T-helper 1 cell treated with Interleukin-12 subunit alpha and Interleukin-12 subunit beta and Interleukin-4 antibody, amounts not matched to agents 30 μg/mL and 1 μg/mL, for 36 hours (primary cell): ENCODE data around the gene CADPS2.
"Not testable (repeated sequence)": the region's sequence is repeated elsewhere in the genome, so short reads cannot be mapped to it uniquely, and the experiment has no call there.

Experiments used
- H3K27ac Mint-ChIP-seq: one replicate; pipeline ENCODE4 v1.8.0; 2021; ENCODE audit warnings: mild to moderate bottlenecking, mixed read lengths
- H3K27me3 Mint-ChIP-seq: one replicate; pipeline ENCODE4 v1.8.0; 2021; ENCODE audit warnings: low read depth, mixed read lengths
- H3K36me3 Mint-ChIP-seq: one replicate; pipeline ENCODE4 v1.8.0; 2021; ENCODE audit warnings: low read depth, mixed read lengths
- H3K4me1 Mint-ChIP-seq: one replicate; pipeline ENCODE4 v1.8.0; 2021; ENCODE audit warnings: low read depth, mixed read lengths
- H3K4me3 Mint-ChIP-seq: one replicate; pipeline ENCODE4 v1.8.0; 2021; ENCODE audit warnings: mild to moderate bottlenecking, moderate library complexity, mixed read lengths
- H3K9me3 Mint-ChIP-seq: one replicate; pipeline ENCODE4 v1.8.0; 2021; ENCODE audit warnings: mixed read lengths

CADPS2 gene

DNA sequence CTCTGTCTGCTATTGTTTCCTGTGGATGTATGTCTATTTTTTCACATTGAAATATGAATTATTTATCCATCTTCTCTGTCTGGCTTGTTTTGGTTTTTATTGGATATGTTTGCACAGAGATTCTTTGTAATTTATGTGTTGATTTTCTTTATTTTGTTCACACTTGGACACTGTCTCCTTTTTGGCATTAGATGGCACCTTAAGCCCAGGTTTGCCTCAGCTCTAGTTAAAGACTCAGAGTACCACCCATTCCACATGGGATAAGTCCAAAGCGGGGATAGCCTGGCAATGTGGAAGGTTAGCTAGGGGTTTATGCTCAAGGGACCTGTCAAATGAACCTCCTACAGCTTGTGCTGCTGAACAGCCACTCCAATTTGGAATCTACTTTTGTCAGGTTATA is 595.8 kb downstream of the CADPS2 start:
- no peak overlapping the region for H3K4me3 Mint-ChIP-seq
- no peaks in the 10 kb centered on the region for H3K9me3 Mint-ChIP-seq
- H3K27ac Mint-ChIP-seq, result no peak overlapping the region
- H3K4me1 Mint-ChIP-seq, result no peaks in the 10 kb centered on the region
- no peaks in the 10 kb centered on the region for H3K27me3 Mint-ChIP-seq
- H3K36me3 Mint-ChIP-seq, result no peaks in the 10 kb centered on the region

DNA sequence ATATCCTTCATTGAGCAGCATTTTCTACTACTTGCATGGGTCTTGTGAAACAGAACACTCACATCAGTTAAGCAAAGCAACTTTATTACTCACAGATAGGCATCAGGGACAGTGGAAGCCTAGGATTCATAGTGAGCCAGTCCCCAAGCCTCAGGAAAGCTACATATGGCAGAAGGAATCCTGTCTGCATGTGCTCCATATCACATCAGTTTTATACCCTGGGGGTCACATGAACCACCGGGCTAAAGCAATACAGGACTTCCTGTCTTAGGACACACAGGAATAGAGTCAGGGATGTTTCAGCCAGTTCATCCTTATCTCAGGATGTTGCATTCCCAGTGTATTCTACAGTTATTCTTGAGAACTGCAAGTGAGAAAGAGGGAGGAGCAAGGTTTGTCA is 596.8 kb downstream of the CADPS2 start:
- Mint-ChIP-seq H3K9me3 (no peaks in the 10 kb centered on the region), H3K27ac (no peak overlapping the region), H3K4me3 (no peak overlapping the region), H3K27me3 (no peaks in the 10 kb centered on the region), H3K36me3 (no peaks in the 10 kb centered on the region), H3K4me1 (no peaks in the 10 kb centered on the region)

DNA sequence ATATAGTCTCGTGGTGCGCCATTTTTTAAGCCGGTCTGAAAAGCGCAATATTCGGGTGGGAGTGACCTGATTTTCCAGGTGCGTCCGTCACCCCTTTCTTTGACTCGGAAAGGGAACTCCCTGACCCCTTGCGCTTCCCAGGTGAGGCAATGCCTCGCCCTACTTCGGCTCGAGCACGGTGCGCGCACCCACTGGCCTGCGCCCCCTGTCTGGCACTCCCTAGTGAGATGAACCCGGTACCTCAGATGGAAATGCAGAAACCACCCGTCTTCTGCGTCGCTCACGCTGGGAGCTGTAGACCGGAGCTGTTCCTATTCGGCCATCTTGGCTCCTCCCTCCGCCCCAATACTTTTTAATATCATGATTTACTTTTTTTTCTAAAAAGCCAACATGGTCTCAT is 601.7 kb downstream of the CADPS2 start:
- not testable (repeated sequence) for H3K36me3 Mint-ChIP-seq, H3K4me3 Mint-ChIP-seq, H3K9me3 Mint-ChIP-seq, H3K4me1 Mint-ChIP-seq, H3K27me3 Mint-ChIP-seq, H3K27ac Mint-ChIP-seq

DNA sequence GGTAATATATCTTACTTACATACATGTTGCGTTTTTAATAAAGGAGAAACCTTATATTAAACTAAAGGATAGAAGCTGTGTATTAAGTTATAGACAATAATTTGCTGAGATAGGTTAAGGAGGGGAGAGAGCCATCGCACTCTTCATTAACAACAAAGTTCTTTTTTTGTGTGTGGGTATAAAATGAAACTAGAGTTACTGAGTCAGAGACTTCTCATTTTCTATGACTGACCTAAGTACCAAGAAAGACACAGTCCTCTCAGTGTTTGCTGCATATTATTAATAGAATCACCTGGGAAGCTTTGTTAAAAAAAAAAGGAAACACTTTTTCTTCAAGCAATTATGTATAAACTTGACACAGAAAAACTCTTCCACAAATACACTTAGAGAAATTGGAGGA is 613.1 kb downstream of the CADPS2 start:
- Mint-ChIP-seq H3K4me3 (no peak overlapping the region), H3K36me3 (no peaks in the 10 kb centered on the region), H3K9me3 (no peaks in the 10 kb centered on the region), H3K27me3 (no peaks in the 10 kb centered on the region), H3K4me1 (no peaks in the 10 kb centered on the region), H3K27ac (no peak overlapping the region)

DNA sequence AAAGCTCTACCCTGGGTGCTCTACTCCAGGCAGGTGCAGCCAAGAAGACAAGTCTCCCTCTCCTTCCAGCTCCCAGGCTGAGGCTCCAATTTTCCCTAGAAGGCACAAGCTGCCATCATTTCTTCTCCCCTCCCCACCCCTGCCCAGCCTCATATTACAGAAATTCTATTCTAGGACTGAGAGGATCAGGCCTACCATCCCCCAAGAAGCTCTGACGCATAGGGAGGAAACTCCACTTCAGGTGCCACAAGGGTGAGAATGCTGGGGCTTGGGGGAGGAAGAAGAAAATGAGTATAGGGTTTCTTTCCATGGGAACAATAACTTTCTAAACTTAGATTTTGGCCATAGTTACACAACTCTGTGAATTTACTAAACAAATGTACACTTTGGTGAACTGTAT is 617.0 kb downstream of the CADPS2 start:
- Mint-ChIP-seq H3K4me1 (no peaks in the 10 kb centered on the region), H3K9me3 (no peaks in the 10 kb centered on the region), H3K4me3 (no peak overlapping the region), H3K27me3 (no peaks in the 10 kb centered on the region), H3K36me3 (no peaks in the 10 kb centered on the region), H3K27ac (no peak overlapping the region)
